ENCODE measurements around the gene HCN3. TPM values are rescaled to one million over a fixed set of nuclear protein-coding genes. Genes with fewer than 3 reads are reported as not detected.

The HCN3 gene
- total and polyA plus RNA-seq, 2 of the 8 experiments (the other 6 are each of a cell fraction or from before 2014, with no cell fraction given) = 6.4 to 7.3 TPM

GRCh38 chr1:155241069-155241679 is 36.1 kb upstream of the HCN3 start:
- peak; percentile 66 for FAIRE-seq
- Histone ChIP-seq H4K5ac (ENCODE audit: insufficient read length, low read depth, low read length) (no peak overlapping the region), H3K4me1 (replicated peaks in 1 of 4; ENCODE audit: control insufficient read depth in 3 of 4, insufficient read depth in 4 of 4, low read length in 3 of 4) (peaks cover 0 to 4% (median 1%) of the 10 kb centered on the region in 4 experiments; a peak in 2 of 7 replicates), H2BK20ac (ENCODE audit: low read length) (no peak overlapping the region), H3K27me3 (replicated peaks in 1 of 4; ENCODE audit: control insufficient read depth in 3 of 4, extremely low read depth in 1 of 4, insufficient read depth in 3 of 4, low read length in 3 of 4) (peaks cover 0 to 10% (median 2%) of the 10 kb centered on the region in 4 experiments; a peak in 2 of 7 replicates), H3K23me2 (ENCODE audit: low read depth, low read length) (peaks cover 5% of the 10 kb centered on the region; the same call in 1 of the 2 replicates), H2BK15ac (ENCODE audit: low read length) (no peak overlapping the region), H2AFZ (ENCODE audit: low read length) (0 out of 2 replicates have a peak overlapping the region, but pooled peaks have one; percentile 3), H4K20me1 (replicated peaks in 1 of 2; ENCODE audit: control insufficient read depth in 1 of 2, insufficient read depth in 2 of 2, low read length in 2 of 2) (no peaks in the 10 kb centered on the region), H3K14ac (ENCODE audit: insufficient read length) (no peak overlapping the region), H3K9ac (replicated peaks in 1 of 4; ENCODE audit: extremely low read depth in 1 of 4, low read depth in 3 of 4, low read length in 3 of 4) (peak overlapping the region in 1 of 4 experiments; percentile 58; a peak in 1 of 7 replicates), H3K4me3 (ENCODE audit: extremely low read depth in 1 of 4, insufficient read depth in 2 of 4, low read depth in 3 of 4, low read length in 4 of 4) (peak overlapping the region; percentile 27 to 60 (median 38); a peak in 5 of 8 replicates), H3K9me3 (ENCODE audit: insufficient read depth in 2 of 2, low read depth in 1 of 2, low read length in 1 of 2) (no peaks in the 10 kb centered on the region), H4K8ac (ENCODE audit: extremely low read depth, insufficient read depth, low read length) (no peak overlapping the region), H3K23ac (ENCODE audit: insufficient read length) (no peak overlapping the region), H3K4me2 (ENCODE audit: insufficient read depth in 1 of 2, low read depth in 2 of 2, low read length in 2 of 2) (peak overlapping the region; percentile 48 to 60), H3K18ac (ENCODE audit: extremely low read depth, low read length) (no peak overlapping the region), H3K79me1 (ENCODE audit: low read depth, low read length) (no peaks in the 10 kb centered on the region), H2AK5ac (ENCODE audit: low read depth, low read length) (no peak overlapping the region), H4K91ac (replicated peaks; ENCODE audit: insufficient read length, low read length) (no peak overlapping the region), H3K56ac (replicated peaks; ENCODE audit: insufficient read length, low read depth, low read length) (no peak overlapping the region), H3K79me2 (ENCODE audit: control insufficient read depth in 1 of 2, insufficient read depth in 2 of 2, low read length in 2 of 2) (no peaks in the 10 kb centered on the region), H2BK12ac (ENCODE audit: low read depth, low read length) (no peak overlapping the region), H3K36me3 (ENCODE audit: control insufficient read depth in 2 of 4, insufficient read depth in 4 of 4, low read length in 3 of 4) (no peaks in the 10 kb centered on the region; a peak in 1 of 8 replicates), H2BK5ac (ENCODE audit: low read depth, low read length) (no peak overlapping the region), H2BK120ac (replicated peaks; ENCODE audit: low read depth, low read length) (no peak overlapping the region), H3K4ac (replicated peaks; ENCODE audit: insufficient read length, low read depth, low read length) (no peak overlapping the region), H3K27ac (ENCODE audit: low read depth, low read length) (no peak overlapping the region)
- WGBS, 2 experiments (ENCODE audit: extremely low coverage in 1 of 2, insufficient coverage in 1 of 2, insufficient read length in 1 of 2, insufficient replicate concordance in 2 of 2, low coverage in 1 of 2, low lambda C conversion rate in 2 of 2, missing lambda C conversion rate in 1 of 2) = 21% methylated on average over 4 of the region's 4 CpGs; no CpG with 5 or more reads in 1 of the 2 experiments
- CTCF ChIA-PET (ENCODE audit: partially characterized antibody) = interaction anchor here (1.0 to 4.4 kb wide), 6 partner anchors 9 to 67 kb away, joined by 3 to 52 read pairs (median 4); partner anchors contain the start of gene FDPS
- POLR2A ChIA-PET (ENCODE audit: partially characterized antibody) = interaction anchor here (0.6 to 2.5 kb wide), 10 partner anchors 9 to 80 kb away, joined by 3 to 13 read pairs (median 5); partner anchors contain the start of genes MTX1, SCAMP3 and THBS3
- peak in 1 of 2 experiments; percentile 60 for DNase-seq (ENCODE audit: low read depth in 1 of 2, low spot score in 2 of 2)
- TF ChIP-seq GTF2F1 (IDR thresholded peaks at IDR 0.05; ENCODE audit: borderline replicate concordance, low read depth, low read length) = no peak
- no peak for TF ChIP-seq ASH2L (IDR thresholded peaks at IDR 0.05; ENCODE audit: low read length)
- 0 out of 2 replicates have a peak, but pooled peaks have one; percentile 53 for TF ChIP-seq TEAD4 (IDR thresholded peaks at IDR 0.05; ENCODE audit: low read depth, low read length)
- no peak for TF ChIP-seq FOSL1 (IDR thresholded peaks at IDR 0.05; ENCODE audit: insufficient read depth, low read depth, low read length)
- no peak for TF ChIP-seq EZH2 (IDR thresholded peaks at IDR 0.05; ENCODE audit: low read depth, low read length, severe bottlenecking)
- TF ChIP-seq JUND (IDR thresholded peaks at IDR 0.05; ENCODE audit: low read length) = 0 out of 2 replicates have a peak, but pooled peaks have one; percentile 23
- no peak for TF ChIP-seq MAX (IDR thresholded peaks at IDR 0.05)
- peak; percentile 99 for TF ChIP-seq ATF3 (IDR thresholded peaks at IDR 0.05; ENCODE audit: insufficient read depth, low read depth, low read length)
- TF ChIP-seq TCF12 (IDR thresholded peaks at IDR 0.05; ENCODE audit: low read depth, low read length) = peak; percentile 55; the same call in 1 of the 2 replicates
- TF ChIP-seq SP4 (IDR thresholded peaks at IDR 0.05; ENCODE audit: low read length) = peak; percentile 99
- no peak for TF ChIP-seq POU5F1 (IDR thresholded peaks at IDR 0.05; ENCODE audit: low read depth, low read length)

Data from H1 (cell line).